T47D (cell line): ENCODE measurements around the gene FLYWCH2.
"Not testable (repeated sequence)": the region's sequence is repeated elsewhere in the genome, so short reads cannot be mapped to it uniquely, and the experiment has no call there.

Experiments
- DNase-seq, 2 experiments: peaks; one replicate each; pipeline versions ENCODE4 v3.0.0 to v3.0.0-alpha.2; 2011 to 2012; ENCODE audit warnings: low read depth in 1 of 2, low spot score in 1 of 2
- JUND ChIP-seq: IDR thresholded peaks from 2 replicates; pipeline ENCODE4 v1.6.1; 2012; ENCODE audit warnings: low read depth
- in situ Hi-C: cut with HindIII; loops from 2 replicates; pipeline ENCODE4 v1.10.0; 2016; ENCODE audit warnings: low sequenced_read_pairs, low pct_unique_long_range_greater_than_20kb

Gene FLYWCH2

DNA sequence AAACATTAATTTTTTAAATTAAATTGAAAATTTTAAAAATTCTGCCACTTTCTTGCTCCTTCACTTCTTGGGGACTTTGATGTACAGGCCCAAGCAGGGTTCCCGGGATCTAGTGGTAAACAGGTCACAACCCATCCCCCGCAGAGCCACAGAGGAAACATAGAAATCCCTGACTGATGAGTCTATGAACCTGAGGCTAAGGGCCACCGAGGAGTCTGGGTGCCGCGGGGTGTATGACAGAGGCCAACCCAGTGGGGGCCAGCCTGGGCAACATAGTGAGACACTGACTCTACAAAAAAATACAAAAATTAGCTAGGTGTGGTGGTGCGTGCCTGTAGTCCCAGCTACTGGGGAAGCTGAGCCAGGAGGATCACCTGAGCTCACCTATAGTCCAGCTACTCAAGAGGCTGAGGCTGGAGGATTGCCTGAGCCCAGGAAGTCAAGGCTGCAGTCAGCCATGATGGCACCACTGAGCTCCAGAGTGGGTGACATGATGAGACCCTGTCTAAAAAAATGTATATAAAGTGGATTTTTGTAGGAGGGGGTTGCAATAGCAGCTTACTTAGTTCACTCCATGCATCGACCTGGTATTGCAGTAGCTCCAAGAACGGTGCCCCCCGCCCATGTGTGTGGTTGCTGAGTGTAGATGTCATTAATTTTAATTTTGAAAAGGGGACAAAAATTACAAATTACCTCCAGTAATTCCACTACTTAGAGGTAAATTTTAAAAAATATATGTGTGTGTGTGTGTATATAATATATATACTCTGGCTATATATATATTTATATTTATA lies 19.5 kb downstream of the FLYWCH2 start:
- TF ChIP-seq JUND, result no peak
- in situ Hi-C loops, result no loop called here
- no peak for DNase-seq

DNA sequence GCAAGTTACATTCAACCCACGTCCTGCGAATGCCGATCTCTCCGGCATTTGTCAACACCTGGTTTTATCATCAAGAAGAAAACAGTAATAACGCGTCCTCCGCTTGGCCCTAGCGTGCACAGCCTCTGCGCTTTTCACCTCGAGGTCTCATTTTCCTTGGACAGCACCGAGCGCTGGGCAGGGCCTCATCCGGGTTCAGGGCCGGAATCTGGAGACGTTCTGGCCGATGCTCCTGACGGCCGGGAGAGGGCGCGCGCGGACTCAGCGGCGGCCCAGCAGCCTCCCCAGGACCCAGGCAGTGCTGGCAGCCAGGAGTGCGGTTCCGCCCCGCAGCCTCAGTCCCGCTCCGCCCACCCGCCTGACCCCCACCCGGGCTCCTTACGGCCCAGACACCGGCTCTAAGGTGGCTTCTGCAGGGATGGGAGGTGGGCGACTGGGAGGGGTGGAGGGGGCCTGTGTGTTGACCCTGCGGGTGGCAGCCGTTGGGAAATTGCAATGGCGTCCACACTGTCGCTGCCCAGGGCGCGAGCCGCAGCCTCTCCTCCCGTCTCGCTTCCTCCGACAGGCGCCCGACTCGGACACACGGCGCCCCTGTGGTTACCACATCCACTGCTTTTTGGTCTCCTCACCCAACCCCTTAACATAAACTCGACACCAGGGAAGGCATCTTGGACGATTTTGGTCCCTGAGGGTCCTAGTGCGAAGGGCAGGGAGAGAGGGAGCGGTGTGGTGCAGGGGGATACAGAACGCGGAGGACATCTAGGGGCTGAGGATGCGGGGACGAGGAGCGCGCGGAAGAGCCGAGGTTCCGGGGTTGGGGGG lies 21.3 kb downstream of the FLYWCH2 start:
- no peak for TF ChIP-seq JUND
- in situ Hi-C loops, result no loop called here
- DNase-seq, result peak; percentile 74 to 92

DNA sequence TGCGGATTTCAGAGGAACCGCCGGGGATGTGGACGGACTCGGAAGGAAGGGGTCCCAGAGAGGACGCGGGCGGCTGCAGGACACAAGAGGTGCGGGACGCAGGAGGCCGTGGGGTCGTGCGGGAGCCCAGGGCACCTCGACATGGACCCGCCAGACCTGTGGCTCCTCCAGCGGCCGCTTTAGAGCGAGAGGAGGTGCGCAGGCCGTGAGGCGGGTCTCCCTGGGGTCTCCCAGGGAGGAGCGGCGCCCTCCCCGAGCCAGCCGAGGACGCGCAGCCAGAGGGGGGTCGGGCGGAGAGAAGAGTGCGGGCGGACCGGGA lies 21.9 kb downstream of the FLYWCH2 start:
- no peak for TF ChIP-seq JUND
- in situ Hi-C loops, result no loop called here
- DNase-seq, result no peak

DNA sequence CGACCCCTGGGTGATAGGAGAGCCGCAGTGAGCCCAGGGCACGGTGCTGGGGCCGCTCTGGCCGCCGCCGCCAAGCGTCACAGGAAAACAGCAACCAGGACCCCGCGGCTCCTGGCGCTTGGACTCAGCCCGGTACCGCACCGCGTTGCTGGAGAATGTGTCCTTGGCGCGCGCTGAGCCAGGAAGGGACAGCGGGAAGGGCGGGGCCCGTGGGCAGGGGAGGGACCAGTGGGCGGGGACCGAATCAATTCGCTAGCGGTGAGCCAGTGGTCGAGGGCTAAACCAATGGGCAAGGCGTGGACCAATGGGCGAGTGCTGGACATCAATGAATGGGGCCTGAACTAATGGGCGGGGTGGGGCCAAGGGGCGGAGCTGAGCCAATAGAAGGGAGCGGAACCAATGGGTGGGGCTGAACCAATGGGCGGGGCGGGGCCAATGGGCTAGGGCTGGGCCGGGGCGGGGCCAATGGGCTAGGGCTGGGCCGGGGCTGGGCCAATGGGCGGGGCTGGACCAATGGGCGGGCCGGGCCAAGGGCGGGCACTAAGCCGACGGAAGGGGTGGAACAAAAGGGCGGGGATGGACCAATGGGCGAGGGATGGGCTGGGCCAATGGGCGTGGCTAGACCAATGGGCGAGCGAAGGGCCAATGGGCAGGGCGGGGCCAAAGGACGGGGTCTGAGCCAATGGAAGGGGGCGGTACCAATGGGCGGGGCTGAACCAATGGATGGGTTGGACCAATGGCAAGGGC lies 22.4 kb downstream of the FLYWCH2 start:
- no peak for TF ChIP-seq JUND
- in situ Hi-C loops, result no loop called here
- peak; percentile 95 to 99 for DNase-seq

DNA sequence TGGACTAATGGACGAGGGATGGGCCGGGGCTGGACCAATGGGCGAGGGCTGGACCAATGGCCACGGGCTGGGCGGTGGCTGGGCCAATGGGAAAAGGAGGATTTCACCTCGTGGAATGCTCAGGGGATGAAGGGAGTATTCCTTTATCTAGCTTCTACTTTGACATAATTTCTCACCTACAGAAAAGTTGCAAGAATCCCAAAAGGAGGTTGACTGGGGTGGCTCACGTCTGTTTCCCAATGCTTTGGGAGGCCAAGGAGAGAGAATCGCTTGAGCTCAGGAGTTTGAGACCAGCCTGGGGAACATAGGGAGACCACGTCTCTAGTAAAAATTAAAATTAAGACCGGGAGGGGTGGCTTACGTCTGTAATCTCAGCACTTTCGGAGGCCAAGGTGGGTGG lies 23.0 kb downstream of the FLYWCH2 start:
- in situ Hi-C loops, result no loop called here
- no peak for TF ChIP-seq JUND

DNA sequence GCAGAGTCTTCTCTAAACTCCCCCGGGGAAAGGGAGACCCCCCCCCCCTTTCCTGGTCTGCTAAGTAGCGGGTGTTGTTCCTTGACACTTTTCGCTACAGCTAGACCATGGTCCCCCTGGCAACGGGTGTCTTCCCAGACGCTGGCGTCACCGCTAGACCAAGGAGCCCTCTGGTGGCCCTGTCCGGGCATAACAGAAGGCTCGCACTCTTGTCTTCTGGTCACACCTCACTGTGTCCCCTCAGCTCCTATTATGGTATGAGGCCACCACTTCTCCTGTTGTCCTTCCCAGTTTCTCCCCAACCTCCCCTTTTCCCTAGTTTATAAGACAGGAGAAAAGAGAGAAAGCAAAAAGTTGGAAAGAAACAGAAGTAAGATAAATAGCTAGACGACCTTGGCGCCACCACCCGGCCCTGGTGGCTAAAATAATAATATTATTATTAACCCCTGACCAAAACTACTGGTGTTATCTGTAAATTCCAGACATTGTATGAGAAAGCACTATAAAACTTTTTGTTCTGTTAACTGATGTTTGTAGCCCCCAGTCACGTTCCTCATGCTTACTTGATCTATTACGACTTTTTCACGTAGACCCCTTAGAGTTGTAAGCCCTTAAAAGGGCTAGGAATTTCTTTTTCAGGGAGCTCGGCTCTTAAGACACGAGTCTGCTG lies 24.2 kb downstream of the FLYWCH2 start:
- in situ Hi-C loops, result not testable (repeated sequence)
- DNase-seq, result peak in 1 of 2 experiments; percentile 62

More for the DNA sequence above, 23.0 kb downstream of the FLYWCH2 start:
- no peak for DNase-seq

DNA sequence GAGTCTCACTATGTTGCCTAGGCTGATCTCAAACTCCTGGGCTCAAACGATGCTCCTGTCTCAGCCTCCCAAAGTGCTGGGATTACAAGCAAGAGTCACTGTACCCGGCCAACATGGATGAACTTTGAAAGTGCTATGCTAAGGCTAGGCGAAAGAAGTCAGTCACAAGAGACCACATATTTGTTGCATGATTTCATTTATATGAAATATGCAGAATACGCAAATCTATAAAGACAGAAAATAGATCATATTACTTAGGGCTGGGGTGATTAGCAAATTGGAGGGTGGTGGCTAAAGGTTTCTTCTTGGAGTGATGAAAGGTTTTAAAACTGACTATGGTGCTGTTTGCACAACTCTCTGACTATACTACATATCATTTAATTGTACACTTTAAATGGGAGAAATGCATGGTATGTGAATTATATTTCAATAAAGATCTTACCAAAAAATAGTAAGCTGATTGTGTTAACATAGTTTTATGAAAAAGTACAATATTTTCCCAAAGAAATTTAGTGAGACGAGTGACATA lies 27.5 kb downstream of the FLYWCH2 start:
- no peak for TF ChIP-seq JUND
- no peak for DNase-seq
- in situ Hi-C loops, result no loop called here

DNA sequence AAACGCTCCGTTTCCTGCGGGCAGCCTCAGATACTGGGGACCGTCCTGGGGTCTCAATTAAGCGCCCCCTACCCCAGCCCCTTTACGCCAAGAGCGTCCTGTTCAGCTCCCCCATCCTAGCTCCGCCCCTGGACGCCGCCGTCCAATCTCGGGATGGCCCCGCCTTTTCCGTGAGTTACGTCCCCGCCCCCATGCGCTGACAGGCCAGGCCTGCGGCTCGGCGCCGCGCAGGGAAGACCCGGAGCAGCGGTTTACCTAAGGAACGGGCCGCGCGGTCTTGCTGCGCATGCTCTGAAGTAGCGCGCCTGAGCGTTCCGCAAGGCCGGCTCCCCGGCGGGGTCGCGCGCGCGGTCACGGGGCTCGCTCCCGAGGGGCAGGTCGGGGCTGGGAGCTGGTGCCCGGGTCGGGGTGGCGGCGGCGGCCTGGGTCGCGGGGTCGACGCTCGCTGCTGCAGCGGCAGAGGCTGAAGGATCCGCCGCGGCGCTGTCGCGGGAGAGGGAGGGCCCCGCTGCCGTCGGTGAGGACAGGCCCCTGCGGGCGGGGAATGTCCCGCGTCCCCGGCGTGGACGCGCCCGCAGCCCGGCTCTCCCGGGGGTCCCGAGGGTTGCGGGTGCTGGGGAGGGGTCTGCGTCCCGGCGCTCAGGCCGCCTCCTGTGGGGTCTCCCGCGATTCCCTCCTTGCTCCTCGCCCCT lies 28.8 kb downstream of the FLYWCH2 start, which contains the start of gene FLYWCH1:
FLYWCH1 (plus strand) TSS at position 294 of the 692 bp plus-strand sequence. CDS start 17,755 bp downstream, outside the sequence.
- in situ Hi-C loops, result no loop called here
- TF ChIP-seq JUND, result no peak
- DNase-seq, result peak; percentile 90 to 98

DNA sequence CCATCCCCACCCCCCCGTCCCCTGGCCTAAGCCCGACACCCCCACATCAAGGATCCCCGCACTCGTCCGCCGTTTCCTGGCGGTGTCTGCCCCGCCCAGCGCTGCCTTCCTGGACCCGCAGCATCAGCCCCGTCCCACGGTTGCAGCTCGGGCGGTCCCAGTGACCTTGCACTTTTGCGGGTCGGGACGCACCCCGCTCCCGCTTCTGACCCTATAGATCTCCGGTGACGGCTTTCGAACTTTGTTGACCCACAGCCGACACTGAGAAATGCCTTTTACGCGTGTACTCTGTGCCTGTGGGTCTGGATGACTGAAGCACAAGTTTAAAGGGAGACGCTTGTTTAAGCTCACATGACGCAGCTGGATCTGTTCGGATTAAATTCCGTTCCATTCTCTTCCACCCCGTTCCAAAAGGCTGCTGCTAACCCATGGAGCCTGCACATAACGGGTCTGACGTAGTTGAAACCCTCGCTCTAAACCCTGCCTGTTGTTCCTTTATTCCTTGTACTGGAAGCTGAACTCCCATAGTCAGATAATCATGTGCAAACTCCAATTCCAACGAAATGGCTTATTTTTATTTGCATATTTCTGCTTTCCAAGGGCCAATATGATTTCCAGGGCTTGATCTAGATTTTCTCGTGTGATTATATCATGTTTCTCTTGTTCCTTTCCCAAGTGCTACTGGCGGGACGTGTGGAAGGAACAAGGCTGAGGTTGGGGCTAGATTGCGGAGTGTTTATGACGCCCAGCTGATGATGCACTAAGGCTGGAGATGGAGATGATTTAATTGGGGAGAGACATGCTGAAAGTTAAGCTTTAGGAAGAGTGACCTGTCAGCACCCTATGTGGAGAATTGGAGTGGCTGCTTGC lies 29.6 kb downstream of the FLYWCH2 start:
- in situ Hi-C loops, result no loop called here
- TF ChIP-seq JUND, result no peak

DNA sequence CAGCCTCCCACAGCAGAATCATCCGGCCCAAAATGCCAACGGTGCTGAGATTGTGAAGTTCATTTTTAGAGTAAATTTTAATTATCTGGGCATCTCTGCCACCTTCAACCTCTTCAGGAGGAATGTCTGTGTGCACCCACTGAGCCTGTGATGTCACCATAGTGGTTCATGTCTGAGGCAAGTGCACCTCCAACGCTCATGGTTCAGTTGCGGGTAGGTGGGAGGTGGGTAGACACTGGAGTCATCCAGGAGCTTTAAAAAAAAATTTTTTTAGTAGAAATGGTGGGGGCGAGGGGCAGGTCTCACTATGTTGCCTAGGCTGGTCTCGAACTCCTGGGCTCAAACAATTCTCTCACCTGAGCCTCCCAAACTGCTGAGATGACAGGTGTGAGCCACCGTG lies 30.6 kb downstream of the FLYWCH2 start:
- DNase-seq, result no peak
- TF ChIP-seq JUND, result no peak
- in situ Hi-C loops, result no loop called here

More for the DNA sequence above, 29.6 kb downstream of the FLYWCH2 start:
- peak in 1 of 2 experiments; percentile 51 for DNase-seq

DNA sequence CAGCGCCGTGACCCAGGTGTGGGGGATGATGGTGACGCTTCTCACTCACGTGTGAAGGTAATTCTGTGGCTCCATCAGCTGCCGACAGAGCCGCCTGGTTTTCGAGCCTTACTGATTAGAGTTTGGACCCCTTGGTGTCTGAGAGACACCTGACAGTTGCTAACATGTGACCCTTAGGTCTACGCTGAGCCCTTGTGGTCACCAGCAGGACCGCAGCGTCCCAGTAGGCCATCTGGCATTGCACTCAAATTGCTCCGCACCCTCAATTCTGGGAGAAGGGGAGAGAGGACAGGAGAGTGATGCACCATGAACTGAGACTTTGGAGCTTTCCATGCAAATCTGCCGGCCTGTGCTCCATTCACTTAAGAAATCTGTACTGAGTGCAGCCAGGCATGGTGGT lies 31.2 kb downstream of the FLYWCH2 start:
- TF ChIP-seq JUND, result no peak
- in situ Hi-C loops, result no loop called here
- no peak for DNase-seq
